Vagina (tissue), 2 donors: ENCODE data around the gene PKN2.

Source experiments
- CTCF ChIP-seq, 3 experiments: fragments of 450-650 bp in 2 of 3; fragments of 200-600 bp in 1 of 3; sonication (generic) in 1 of 3; IDR thresholded peaks; one replicate each; pipeline ENCODE4 v1.5.1; 2017 to 2019; ENCODE audit warnings: antibody characterized with exemption in 3 of 3, mild to moderate bottlenecking in 2 of 3, moderate library complexity in 2 of 3
- POLR2A ChIP-seq, 2 donors: fragments of 450-650 bp; IDR thresholded peaks; one replicate each; pipeline ENCODE4 v1.6.1; 2017; ENCODE audit warnings: antibody characterized with exemption in 2 of 2, mild to moderate bottlenecking in 2 of 2, moderate library complexity in 2 of 2

DNA sequence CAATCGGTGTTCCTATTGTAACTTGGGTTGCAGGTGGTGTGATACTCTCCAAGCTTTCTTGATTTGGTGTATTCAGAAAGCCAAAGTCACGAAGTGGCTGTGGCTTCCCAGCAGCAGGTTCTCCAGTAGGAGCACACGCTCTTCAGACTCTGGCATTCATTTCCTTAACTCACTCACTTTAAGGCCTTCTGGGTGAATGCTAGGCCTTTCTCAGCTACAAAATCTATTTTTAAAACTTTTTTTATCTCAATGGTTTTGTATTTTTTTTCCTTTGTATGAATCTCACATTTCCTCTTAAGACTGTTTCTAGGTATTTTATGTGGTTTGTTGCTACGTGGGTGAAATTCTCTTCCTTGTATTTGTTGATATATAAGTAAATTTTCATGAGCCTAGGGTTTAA, 22.9 kb upstream of the PKN2 start:
- TF ChIP-seq CTCF (IDR thresholded peaks at IDR 0.05) (no peak), POLR2A (IDR thresholded peaks at IDR 0.05) (no peak)
